WERI-Rb-1 (cell line): ENCODE data around the gene ITGB7.
A peak's percentile ranks its signal among the peaks of the same experiment; 100 is the strongest.

Source experiments
- DNase-seq: peaks from one replicate; pipeline ENCODE4 v3.0.0-alpha.2; 2020
- H3K27ac ChIP-seq: fragments of 250-450 bp; sonication (Bioruptor Pico); 2 replicates; pipeline ENCODE4 v1.5.1; 2020; ENCODE audit warnings: mild to moderate bottlenecking, moderate library complexity
- H3K27me3 ChIP-seq: fragments of 250-450 bp; sonication (Bioruptor Pico); 2 replicates; pipeline ENCODE4 v1.5.1; 2021; ENCODE audit warnings: mild to moderate bottlenecking, low read depth, moderate library complexity; ENCODE audit not compliant: insufficient read depth, severe bottlenecking
- H3K36me3 ChIP-seq: fragments of 250-450 bp; sonication (Bioruptor Pico); 2 replicates; pipeline ENCODE4 v1.5.1; 2020; ENCODE audit warnings: mild to moderate bottlenecking, moderate library complexity
- H3K4me3 ChIP-seq: 2 replicates; pipeline ENCODE4 v1.5.1; 2011; ENCODE audit warnings: low read depth, mild to moderate bottlenecking, control low read depth, low read length
- H3K9me3 ChIP-seq: fragments of 250-450 bp; sonication (Bioruptor Pico); 2 replicates; pipeline ENCODE4 v1.5.1; 2021; ENCODE audit warnings: mild to moderate bottlenecking, moderate library complexity; ENCODE audit not compliant: severe bottlenecking
- TF ChIP-seq, protein P1 (sequence below): IDR thresholded peaks from 2 replicates; pipeline ENCODE4 v1.5.1; 2011; ENCODE audit warnings: low read depth, mild to moderate bottlenecking, control low read depth, inconsistent platforms, low read length

The ITGB7 gene

DNA sequence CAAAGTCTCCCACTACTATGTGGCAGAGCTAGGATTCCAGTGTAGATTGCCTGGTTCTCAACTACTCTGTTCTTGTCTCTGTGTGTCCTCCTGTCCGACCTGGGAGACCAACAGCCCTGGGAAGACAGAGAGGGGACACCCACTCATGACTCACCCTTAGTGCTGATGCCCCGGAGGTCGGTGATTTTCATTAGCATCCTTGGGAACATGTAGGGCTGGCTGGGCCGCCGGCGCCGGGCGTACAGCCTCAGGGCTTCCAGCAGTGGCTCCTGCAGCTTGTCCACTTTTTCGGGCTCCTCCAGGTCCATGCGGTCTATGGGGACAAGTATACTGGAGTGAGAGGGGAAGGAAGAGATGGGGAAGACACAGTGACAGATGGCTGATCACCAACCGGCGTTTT, 5.9 kb upstream of the ITGB7 start:
- H3K36me3 ChIP-seq: peaks cover 2% of the 10 kb centered on the region
- no peaks in the 10 kb centered on the region for H3K27me3 ChIP-seq
- DNase-seq: no peak
- no peaks in the 10 kb centered on the region for H3K9me3 ChIP-seq
- no peak overlapping the region for H3K27ac ChIP-seq
- no peak overlapping the region for H3K4me3 ChIP-seq
- TF ChIP-seq, protein P1, sequence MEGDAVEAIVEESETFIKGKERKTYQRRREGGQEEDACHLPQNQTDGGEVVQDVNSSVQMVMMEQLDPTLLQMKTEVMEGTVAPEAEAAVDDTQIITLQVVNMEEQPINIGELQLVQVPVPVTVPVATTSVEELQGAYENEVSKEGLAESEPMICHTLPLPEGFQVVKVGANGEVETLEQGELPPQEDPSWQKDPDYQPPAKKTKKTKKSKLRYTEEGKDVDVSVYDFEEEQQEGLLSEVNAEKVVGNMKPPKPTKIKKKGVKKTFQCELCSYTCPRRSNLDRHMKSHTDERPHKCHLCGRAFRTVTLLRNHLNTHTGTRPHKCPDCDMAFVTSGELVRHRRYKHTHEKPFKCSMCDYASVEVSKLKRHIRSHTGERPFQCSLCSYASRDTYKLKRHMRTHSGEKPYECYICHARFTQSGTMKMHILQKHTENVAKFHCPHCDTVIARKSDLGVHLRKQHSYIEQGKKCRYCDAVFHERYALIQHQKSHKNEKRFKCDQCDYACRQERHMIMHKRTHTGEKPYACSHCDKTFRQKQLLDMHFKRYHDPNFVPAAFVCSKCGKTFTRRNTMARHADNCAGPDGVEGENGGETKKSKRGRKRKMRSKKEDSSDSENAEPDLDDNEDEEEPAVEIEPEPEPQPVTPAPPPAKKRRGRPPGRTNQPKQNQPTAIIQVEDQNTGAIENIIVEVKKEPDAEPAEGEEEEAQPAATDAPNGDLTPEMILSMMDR: no peak

DNA sequence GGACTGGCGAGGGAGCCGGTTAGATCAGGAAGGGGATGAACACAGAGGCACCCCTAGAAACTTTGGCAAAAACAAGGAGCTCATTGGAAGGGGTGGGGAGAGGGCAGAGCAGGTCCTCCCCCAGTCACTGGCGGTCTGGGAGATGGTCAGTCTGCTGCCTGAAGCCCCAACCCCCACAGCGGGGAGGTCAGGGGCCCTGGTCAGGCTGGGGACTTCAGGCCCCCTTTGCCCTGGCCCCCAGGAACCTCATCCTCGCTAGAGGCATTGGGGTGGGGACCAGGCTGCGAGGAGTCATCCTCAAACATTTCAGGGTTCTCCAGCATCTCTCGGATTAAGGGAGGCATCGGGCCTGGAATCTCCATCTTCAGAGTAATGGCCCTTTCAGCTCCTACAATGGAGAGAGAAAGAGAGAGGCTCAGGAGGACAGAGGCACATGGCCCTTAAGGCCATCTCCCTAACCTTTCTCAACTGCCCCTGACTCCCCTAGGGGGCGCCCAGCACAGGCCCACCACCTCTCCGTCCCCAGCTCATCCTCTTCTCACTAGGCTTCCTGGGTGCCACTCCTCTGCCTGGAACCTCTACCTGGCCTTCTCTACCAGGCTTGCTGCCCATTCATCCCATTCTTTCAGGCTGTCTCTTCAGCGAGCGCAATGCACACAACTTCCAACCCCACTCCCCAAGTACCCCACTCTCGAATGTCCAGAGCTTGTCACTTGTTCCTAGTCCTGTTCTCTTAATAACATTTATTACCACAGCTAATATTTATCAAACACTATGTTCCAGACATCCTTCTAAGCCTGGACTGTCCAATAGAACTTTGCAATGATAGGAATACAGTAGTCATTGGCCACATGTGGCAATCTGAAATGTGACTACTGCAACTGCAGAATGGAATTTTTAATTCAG, 4.7 kb upstream of the ITGB7 start:
- peaks cover 2% of the 10 kb centered on the region for H3K36me3 ChIP-seq
- no peak overlapping the region for H3K4me3 ChIP-seq
- H3K27ac ChIP-seq: no peak overlapping the region
- DNase-seq: peak; percentile 61
- no peaks in the 10 kb centered on the region for H3K27me3 ChIP-seq
- TF ChIP-seq, protein P1: peak; percentile 92
- no peaks in the 10 kb centered on the region for H3K9me3 ChIP-seq

DNA sequence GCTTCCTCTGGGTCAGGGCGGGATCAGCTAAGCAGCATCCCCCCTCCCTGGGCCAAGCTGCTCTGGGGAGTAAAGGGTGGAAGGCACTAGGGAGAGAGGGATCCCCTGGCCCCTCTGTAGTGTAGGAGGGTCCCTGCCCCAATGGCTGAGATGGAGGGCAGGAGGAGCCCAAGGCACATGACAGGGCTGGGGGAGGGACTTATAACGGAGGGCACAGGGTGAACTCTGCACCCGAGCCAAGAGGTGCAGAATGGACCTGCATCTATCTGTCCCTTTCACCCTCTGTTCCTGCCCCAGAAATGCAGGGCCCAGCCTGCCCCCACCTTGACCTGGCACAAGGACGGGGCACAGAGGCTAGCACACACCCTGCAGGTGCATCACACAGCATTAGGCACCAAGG, 3.8 kb upstream of the ITGB7 start:
- Histone ChIP-seq H3K4me3 (no peak overlapping the region), H3K36me3 (peaks cover 2% of the 10 kb centered on the region), H3K27me3 (no peaks in the 10 kb centered on the region), H3K27ac (no peak overlapping the region), H3K9me3 (no peaks in the 10 kb centered on the region)
- TF ChIP-seq, protein P1: no peak
- DNase-seq: no peak

DNA sequence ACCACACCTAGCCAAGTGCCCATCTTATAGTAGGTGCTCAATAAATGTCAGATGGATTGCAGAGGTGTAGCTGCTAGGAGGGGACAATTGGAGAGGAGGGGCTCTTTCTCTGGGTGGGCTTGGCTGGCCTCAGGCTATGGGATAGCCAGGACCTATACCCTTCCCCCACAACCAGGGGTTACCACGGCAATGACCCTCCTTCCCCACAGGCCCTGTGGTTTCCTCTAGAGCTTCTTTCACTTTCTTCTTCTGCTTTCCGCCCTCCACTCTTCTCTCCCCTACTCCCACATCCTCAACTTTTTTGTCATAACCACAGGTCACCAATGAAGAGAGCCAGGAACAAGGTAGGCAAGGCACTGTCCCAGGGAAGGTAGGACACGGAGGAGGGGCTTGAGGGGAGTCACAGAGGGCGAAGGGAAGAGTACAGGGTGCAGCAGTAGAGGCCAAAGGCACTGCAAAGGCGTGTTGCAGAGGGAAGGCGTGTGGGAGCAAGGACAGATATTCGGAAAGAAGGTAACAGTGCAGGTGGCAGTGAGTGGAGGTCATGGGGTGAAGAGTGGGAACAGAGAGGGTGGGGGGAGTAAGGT, 1.9 kb upstream of the ITGB7 start:
- Histone ChIP-seq H3K9me3 (no peaks in the 10 kb centered on the region), H3K36me3 (peaks cover 2% of the 10 kb centered on the region; the same call in 1 of the 2 replicates), H3K4me3 (no peak overlapping the region), H3K27me3 (no peaks in the 10 kb centered on the region), H3K27ac (no peak overlapping the region; the same call in 1 of the 2 replicates)
- TF ChIP-seq, protein P1: no peak
- no peak for DNase-seq

DNA sequence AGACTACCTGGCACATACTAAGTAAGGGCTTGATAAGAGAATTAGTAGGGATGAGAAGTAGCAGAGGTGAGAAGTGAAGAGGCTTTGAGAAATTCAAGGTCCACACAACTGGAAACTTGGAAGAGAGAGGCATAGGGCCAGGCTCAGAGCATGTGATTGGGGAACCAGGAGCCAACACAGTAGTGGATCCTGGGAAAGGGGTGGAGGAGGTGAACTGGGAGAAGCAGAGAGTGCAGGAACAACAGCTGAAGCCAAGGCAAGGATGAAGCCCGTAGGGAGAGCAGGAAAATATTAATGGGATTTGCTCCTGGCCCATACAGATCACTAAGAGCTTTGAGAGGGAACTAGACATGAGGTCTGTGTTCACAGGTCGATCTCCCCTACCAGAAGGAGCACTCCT, 1.4 kb upstream of the ITGB7 start:
- Histone ChIP-seq H3K27me3 (no peaks in the 10 kb centered on the region), H3K9me3 (no peaks in the 10 kb centered on the region), H3K36me3 (peaks cover 2% of the 10 kb centered on the region; the same call in 1 of the 2 replicates), H3K27ac (no peak overlapping the region), H3K4me3 (no peak overlapping the region)
- no peak for DNase-seq
- TF ChIP-seq, protein P1: no peak
